ENCODE results near the gene ZPLD1. TPM values are rescaled to one million over a fixed set of nuclear protein-coding genes. Genes with fewer than 3 reads are reported as not detected.

The ZPLD1 gene
- total RNA-seq, 2 donors from 2014 or later: not detected

- Histone ChIP-seq H3K27me3 (no peaks in the 10 kb centered on the region), H3K27ac (no peak overlapping the region)
- no peak for TF ChIP-seq CTCF (IDR thresholded peaks at IDR 0.05)
Observed at GRCh38 chr3:102441832-102442231, 7.0 kb downstream of the ZPLD1 start.

GRCh38 chr3:102443021-102443420 is 8.2 kb downstream of the ZPLD1 start:
- Histone ChIP-seq H3K27me3 (no peaks in the 10 kb centered on the region), H3K4me1 (no peaks in the 10 kb centered on the region), H3K4me3 (no peak overlapping the region), H3K9me3 (no peaks in the 10 kb centered on the region), H3K36me3 (no peaks in the 10 kb centered on the region), H3K27ac (no peak overlapping the region)
- TF ChIP-seq CTCF (IDR thresholded peaks at IDR 0.05): no peak
- no peak for DNase-seq (ENCODE audit: low spot score)

More at GRCh38 chr3:102441832-102442231, 7.0 kb downstream of the ZPLD1 start:
- no peak overlapping the region for H3K4me3 ChIP-seq
- no peaks in the 10 kb centered on the region for H3K36me3 ChIP-seq
- H3K4me1 ChIP-seq: no peaks in the 10 kb centered on the region
- no peaks in the 10 kb centered on the region for H3K9me3 ChIP-seq
- DNase-seq (ENCODE audit: low spot score): no peak

- Histone ChIP-seq H3K36me3 (no peaks in the 10 kb centered on the region), H3K27me3 (no peaks in the 10 kb centered on the region), H3K27ac (no peak overlapping the region), H3K4me3 (no peak overlapping the region), H3K9me3 (no peaks in the 10 kb centered on the region), H3K4me1 (no peaks in the 10 kb centered on the region)
- no peak for DNase-seq (ENCODE audit: low spot score)
- no peak for TF ChIP-seq CTCF (IDR thresholded peaks at IDR 0.05)
Observed at GRCh38 chr3:102444101-102444500, 9.3 kb downstream of the ZPLD1 start.

- no peak overlapping the region for H3K4me3 ChIP-seq
- no peak for TF ChIP-seq CTCF (IDR thresholded peaks at IDR 0.05)
- no peaks in the 10 kb centered on the region for H3K4me1 ChIP-seq
- no peak for DNase-seq (ENCODE audit: low spot score)
- no peaks in the 10 kb centered on the region for H3K27me3 ChIP-seq
- H3K27ac ChIP-seq: no peak overlapping the region
- no peaks in the 10 kb centered on the region for H3K9me3 ChIP-seq
- no peaks in the 10 kb centered on the region for H3K36me3 ChIP-seq
Observed at GRCh38 chr3:102447272-102447671, 12.5 kb downstream of the ZPLD1 start.

- Histone ChIP-seq H3K27ac (no peak overlapping the region), H3K9me3 (no peaks in the 10 kb centered on the region), H3K27me3 (no peaks in the 10 kb centered on the region), H3K4me3 (no peak overlapping the region), H3K36me3 (no peaks in the 10 kb centered on the region), H3K4me1 (no peaks in the 10 kb centered on the region)
- no peak for TF ChIP-seq CTCF (IDR thresholded peaks at IDR 0.05)
- DNase-seq (ENCODE audit: low spot score): no peak
Observed at GRCh38 chr3:102449341-102449740, 14.5 kb downstream of the ZPLD1 start.

- Histone ChIP-seq H3K4me1 (no peaks in the 10 kb centered on the region), H3K4me3 (no peak overlapping the region), H3K9me3 (no peaks in the 10 kb centered on the region), H3K27ac (no peak overlapping the region), H3K27me3 (no peaks in the 10 kb centered on the region), H3K36me3 (no peaks in the 10 kb centered on the region)
- TF ChIP-seq CTCF (IDR thresholded peaks at IDR 0.05): no peak
- no peak for DNase-seq (ENCODE audit: low spot score)
Observed at GRCh38 chr3:102449930-102450329, 15.1 kb downstream of the ZPLD1 start.

All from right atrium auricular region (tissue), 2 donors.